ENCODE results near the gene MTHFD1L. TPM values are rescaled to one million over a fixed set of nuclear protein-coding genes. Genes with fewer than 3 reads are reported as not detected.

Gene MTHFD1L
- polyA plus RNA-seq: 1.8 and 3.9 TPM in 2 replicates

DNA sequence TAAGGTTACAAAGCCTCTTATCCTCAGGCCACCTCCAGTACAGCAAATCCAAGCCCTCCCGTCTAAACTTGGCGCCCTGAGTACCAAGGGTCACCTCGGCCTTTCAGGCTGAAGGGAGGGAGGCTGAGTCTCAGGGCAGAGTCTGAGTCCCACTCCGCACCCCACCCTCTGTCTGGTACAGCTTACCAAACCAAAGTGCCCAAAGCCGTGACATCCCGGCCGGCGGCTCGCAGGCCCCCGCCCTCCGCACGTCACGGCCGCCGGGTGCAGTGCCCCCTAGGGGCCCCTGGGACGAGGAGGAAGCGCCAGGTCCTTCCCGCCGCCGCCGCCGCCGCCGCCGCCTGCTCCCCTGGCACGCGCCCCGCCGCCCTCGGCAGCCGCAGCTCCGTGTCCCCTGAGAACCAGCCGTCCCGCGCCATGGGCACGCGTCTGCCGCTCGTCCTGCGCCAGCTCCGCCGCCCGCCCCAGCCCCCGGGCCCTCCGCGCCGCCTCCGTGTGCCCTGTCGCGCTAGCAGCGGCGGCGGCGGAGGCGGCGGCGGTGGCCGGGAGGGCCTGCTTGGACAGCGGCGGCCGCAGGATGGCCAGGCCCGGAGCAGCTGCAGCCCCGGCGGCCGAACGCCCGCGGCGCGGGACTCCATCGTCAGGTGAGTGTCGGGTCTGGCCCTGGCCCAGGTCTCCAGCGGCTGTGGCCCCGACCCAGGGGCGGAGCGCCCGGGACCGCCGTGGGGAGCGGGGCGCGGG, at the start of gene MTHFD1L:
MTHFD1L (plus strand) TSS at position 297 of the 741 bp plus-strand sequence; CDS start at position 418, 121 bp downstream.

Data from Purkinje cell (primary cell).